Loucy (cell line): ENCODE data around the gene SENP3.

Experiments used
- H2AFZ ChIP-seq: fragments of 200-600 bp; sonication (generic); 2 replicates; pipeline ENCODE4 v1.6.0; 2016; ENCODE audit warnings: antibody characterized with exemption, mild to moderate bottlenecking, low read length, moderate library complexity
- H3F3A ChIP-seq: fragments of 200-600 bp; 2 replicates; pipeline ENCODE4 v1.6.0; 2016; ENCODE audit warnings: antibody characterized with exemption, low read depth, mild to moderate bottlenecking
- H3K27me3 ChIP-seq: fragments of 200-600 bp; sonication (generic); 2 replicates; pipeline ENCODE4 v1.6.1; 2014; ENCODE audit warnings: low read length, mild to moderate bottlenecking; ENCODE audit not compliant: insufficient read depth, poor library complexity, severe bottlenecking
- H3K36me3 ChIP-seq: fragments of 200-600 bp; sonication (generic); 2 replicates; pipeline ENCODE4 v1.6.1; 2016; ENCODE audit warnings: low read length; ENCODE audit not compliant: insufficient read depth
- H3K4me1 ChIP-seq: fragments of 200-600 bp; sonication (generic); 2 replicates; pipeline ENCODE4 v1.5.1; 2014; ENCODE audit warnings: low read length, mild to moderate bottlenecking; ENCODE audit not compliant: insufficient read depth, poor library complexity, severe bottlenecking
- H3K4me2 ChIP-seq: fragments of 200-600 bp; sonication (generic); 2 replicates; pipeline ENCODE4 v1.6.0; 2014; ENCODE audit warnings: antibody characterized with exemption, low read length, low read depth, mild to moderate bottlenecking; ENCODE audit not compliant: poor library complexity, severe bottlenecking
- H3K4me3 ChIP-seq: fragments of 200-600 bp; sonication (generic); 2 replicates; pipeline ENCODE4 v1.5.1; 2014; ENCODE audit warnings: low read length, mild to moderate bottlenecking, mixed read lengths; ENCODE audit not compliant: poor library complexity, severe bottlenecking
- H3K79me2 ChIP-seq: fragments of 200-600 bp; sonication (generic); 2 replicates; pipeline ENCODE4 v1.6.1; 2014; ENCODE audit warnings: low read length; ENCODE audit not compliant: insufficient read depth
- H3K9ac ChIP-seq: fragments of 200-600 bp; sonication (generic); 2 replicates; pipeline ENCODE4 v1.6.0; 2014; ENCODE audit warnings: mild to moderate bottlenecking, low read depth, low read length, moderate library complexity; ENCODE audit not compliant: poor library complexity, severe bottlenecking
- H3K9me2 ChIP-seq: fragments of 200-600 bp; sonication (generic); replicated peaks from 2 replicates; pipeline ENCODE4 v1.6.1; 2016; ENCODE audit warnings: low read depth, low read length, mixed read lengths
- H3K9me3 ChIP-seq: fragments of 200-600 bp; sonication (generic); 2 replicates; pipeline ENCODE4 v1.6.1; 2014; ENCODE audit warnings: mild to moderate bottlenecking, antibody characterized with exemption, low read length, low read depth; ENCODE audit not compliant: insufficient read depth
- H4K20me1 ChIP-seq: fragments of 200-600 bp; sonication (generic); 2 replicates; pipeline ENCODE4 v1.6.0; 2014; ENCODE audit warnings: antibody characterized with exemption, low read length, mild to moderate bottlenecking; ENCODE audit not compliant: insufficient read depth, poor library complexity, severe bottlenecking
- CTCF ChIP-seq: fragments of 200-600 bp; sonication (generic); conservative IDR thresholded peaks from 2 replicates; pipeline ENCODE4 v1.5.1; 2014; ENCODE audit warnings: mild to moderate bottlenecking, antibody characterized with exemption, low read length
- EZH2phosphoT487 ChIP-seq: fragments of 200-600 bp; IDR thresholded peaks from 2 replicates; pipeline ENCODE4 v1.6.1; 2018; ENCODE audit warnings: antibody characterized with exemption, mild to moderate bottlenecking, moderate library complexity, borderline replicate concordance

The SENP3 gene

GRCh38 chr17:7579001-7579833 lies 17.5 kb downstream of the SENP3 start, which contains the start of gene CD68:
TSS of gene CD68 (plus strand) at chr17:7579638. CDS start at chr17:7579678, 40 bp downstream.
- Histone ChIP-seq H3K4me2 (peak within 1 kb of the TSS; percentile 39), H4K20me1 (peaks cover 53% of the 10 kb centered on the region), H3K36me3 (peaks cover 68% of the 10 kb centered on the region), H3K4me1 (peaks cover 46% of the 10 kb centered on the region), H3K9ac (peak within 1 kb of the TSS; percentile 29), H3K27me3 (no peaks in the 10 kb centered on the region), H2AFZ (no peak within 1 kb of the TSS), H3F3A (peaks cover 27% of the 10 kb centered on the region), H3K9me2 (no peaks in the 10 kb centered on the region), H3K9me3 (no peaks in the 10 kb centered on the region), H3K79me2 (peaks cover 72% of the 10 kb centered on the region), H3K4me3 (peak within 1 kb of the TSS; percentile 2)
- TF ChIP-seq EZH2phosphoT487 (no peak), CTCF (no peak)

- Histone ChIP-seq H3K9me2 (no peaks in the 10 kb centered on the region), H3K79me2 (peaks cover 72% of the 10 kb centered on the region), H3K4me3 (peak overlapping the region; percentile 2), H3K9ac (peak overlapping the region; percentile 29), H4K20me1 (peaks cover 45% of the 10 kb centered on the region), H3K36me3 (peaks cover 60% of the 10 kb centered on the region), H3K9me3 (no peaks in the 10 kb centered on the region), H2AFZ (no peak overlapping the region), H3K27me3 (no peaks in the 10 kb centered on the region), H3K4me2 (peak overlapping the region; percentile 39), H3F3A (peaks cover 27% of the 10 kb centered on the region), H3K4me1 (peaks cover 45% of the 10 kb centered on the region)
- no peak for TF ChIP-seq EZH2phosphoT487
- no peak for TF ChIP-seq CTCF
Measured at GRCh38 chr17:7579834-7580603, 18.3 kb downstream of the SENP3 start.

- H3K9ac ChIP-seq: no peak overlapping the region
- H3K4me1 ChIP-seq: peaks cover 38% of the 10 kb centered on the region
- no peak for TF ChIP-seq EZH2phosphoT487
- TF ChIP-seq CTCF: no peak
- H3K79me2 ChIP-seq: peaks cover 72% of the 10 kb centered on the region
- no peak overlapping the region for H2AFZ ChIP-seq
- peaks cover 27% of the 10 kb centered on the region for H3F3A ChIP-seq
- H3K27me3 ChIP-seq: no peaks in the 10 kb centered on the region
- no peaks in the 10 kb centered on the region for H3K9me2 ChIP-seq
- H3K36me3 ChIP-seq: peaks cover 51% of the 10 kb centered on the region
- no peak overlapping the region for H3K4me2 ChIP-seq
- no peaks in the 10 kb centered on the region for H3K9me3 ChIP-seq
- H3K4me3 ChIP-seq: no peak overlapping the region
- peaks cover 36% of the 10 kb centered on the region for H4K20me1 ChIP-seq
Measured at GRCh38 chr17:7580604-7581575, 19.2 kb downstream of the SENP3 start.
